NCI-H146 treated with DMSO at 0.1 percent for 48 hours (cell line): ENCODE results near the gene NRG3.

Source experiments
- DNase-seq: peaks from one replicate; lab custom pipeline; 2025; ENCODE audit not compliant: unreplicated experiment; lab: John Stamatoyannopoulos, UW

Gene NRG3

GRCh38 chr10:82208726-82209125 lies 333.7 kb downstream of the NRG3 start:
- DNase-seq, result no peak

GRCh38 chr10:82210331-82210730 lies 335.3 kb downstream of the NRG3 start:
- no peak for DNase-seq

DNA sequence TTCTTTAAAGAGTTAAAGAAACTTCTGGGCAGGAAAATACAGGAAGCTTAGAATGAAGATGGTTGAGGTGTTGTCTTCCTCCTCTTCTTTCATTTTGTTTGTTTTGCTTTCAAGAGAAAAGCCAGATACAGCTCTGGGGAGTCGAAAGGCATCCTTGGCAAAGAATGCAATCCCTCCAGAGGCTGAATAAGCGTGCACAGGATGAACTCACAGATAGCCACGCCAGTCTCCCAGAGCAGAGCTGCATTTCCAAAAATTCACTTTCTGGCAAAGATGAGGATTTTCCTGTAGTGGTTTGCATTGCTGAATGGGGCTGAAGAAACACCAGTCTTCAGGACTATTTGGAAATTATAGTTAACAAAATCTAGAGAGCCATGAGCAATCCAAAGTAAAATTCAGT lies 336.4 kb downstream of the NRG3 start:
- no peak for DNase-seq

- DNase-seq, result no peak
These were observed 337.8 kb downstream of the NRG3 start for GRCh38 chr10:82212753-82213152.

GRCh38 chr10:82213784-82214183 lies 338.8 kb downstream of the NRG3 start:
- no peak for DNase-seq

DNA sequence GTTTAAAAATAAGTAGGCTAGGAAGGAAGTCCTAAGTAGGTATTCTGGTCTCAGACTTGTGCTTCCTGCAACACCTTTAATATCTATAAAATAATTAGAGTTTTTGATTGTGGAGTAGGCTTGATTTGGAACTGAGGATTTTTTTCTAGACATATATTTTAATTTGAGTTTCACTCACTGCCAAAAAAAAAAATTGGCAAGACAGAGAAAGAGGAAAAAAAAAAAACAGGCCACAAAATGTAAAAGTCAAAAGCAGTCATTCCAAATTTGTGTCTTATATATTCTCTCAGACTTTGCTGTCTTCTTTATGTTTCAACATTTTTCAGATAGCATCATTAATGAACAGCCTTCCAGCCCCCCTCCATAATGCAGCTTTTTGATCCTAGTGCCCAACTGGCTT lies 346.1 kb downstream of the NRG3 start:
- no peak for DNase-seq

DNA sequence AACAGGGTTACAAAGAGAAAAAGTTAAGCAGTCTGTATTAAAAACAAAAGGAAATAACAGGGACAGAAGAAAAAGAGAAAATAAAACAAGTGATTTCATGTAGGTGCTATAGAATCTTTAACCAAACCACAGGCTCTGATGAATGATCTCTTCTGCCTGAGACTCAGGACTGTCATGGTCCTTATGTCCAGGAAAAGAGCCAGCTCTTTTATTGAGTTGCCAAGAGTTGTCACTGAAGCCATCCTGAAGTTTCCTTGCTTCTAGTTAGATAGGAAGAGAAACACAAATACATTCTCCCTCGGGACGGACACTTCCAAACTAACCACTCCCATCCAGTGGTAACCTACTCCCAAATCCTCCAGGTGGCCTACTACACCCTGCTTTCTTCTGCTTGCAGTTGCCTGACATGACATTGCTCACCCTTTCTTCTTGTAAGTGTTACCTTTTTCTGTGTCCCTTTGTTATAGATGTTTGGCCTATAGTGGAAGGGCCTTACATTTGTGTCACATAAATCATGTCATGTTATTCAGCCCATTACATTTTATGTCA lies 346.7 kb downstream of the NRG3 start:
- no peak for DNase-seq

- DNase-seq, result no peak
These were observed 353.7 kb downstream of the NRG3 start for GRCh38 chr10:82228701-82229100.

- DNase-seq, result no peak
These were observed 359.2 kb downstream of the NRG3 start for GRCh38 chr10:82234173-82234572.

GRCh38 chr10:82236084-82236731 lies 361.2 kb downstream of the NRG3 start:
- no peak for DNase-seq

DNA sequence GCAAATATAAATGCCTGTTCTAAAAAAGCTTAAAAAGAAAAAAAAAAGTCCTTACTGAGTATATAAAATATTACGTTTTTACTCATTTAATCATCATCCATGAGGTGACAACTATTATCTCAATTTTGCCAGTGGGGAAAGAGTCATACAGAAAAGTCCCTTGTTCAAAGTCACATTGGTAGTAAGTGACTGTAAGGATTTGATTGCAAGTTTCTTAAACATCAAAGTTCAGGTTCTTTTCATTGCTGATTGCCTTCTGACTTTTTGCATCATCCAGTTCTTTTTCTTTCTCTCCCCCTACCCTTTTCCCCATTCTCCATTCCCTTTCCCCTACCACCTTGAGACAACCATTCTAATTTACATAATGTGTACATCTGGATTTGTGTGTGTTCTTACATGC lies 363.3 kb downstream of the NRG3 start:
- no peak for DNase-seq

DNA sequence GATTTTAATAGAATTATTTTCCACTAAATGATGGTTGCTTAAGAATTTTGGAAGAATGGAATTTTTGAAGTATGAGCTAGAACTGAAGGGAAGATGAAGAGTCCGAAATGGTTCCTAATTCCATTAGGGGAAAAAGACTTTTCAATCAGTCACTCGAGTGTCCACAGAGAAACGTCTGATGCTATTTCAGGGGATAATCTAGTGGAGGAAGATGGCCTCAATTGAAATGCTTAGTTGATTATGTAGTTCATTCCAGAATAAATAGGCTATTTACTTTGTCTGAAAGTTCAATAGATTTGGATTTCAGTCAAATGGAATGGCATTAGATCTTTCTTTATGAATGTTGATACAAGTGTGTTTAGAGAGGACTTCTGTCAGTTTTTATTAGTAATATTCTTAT lies 365.4 kb downstream of the NRG3 start:
- DNase-seq, result no peak

- no peak for DNase-seq
These were observed 367.8 kb downstream of the NRG3 start for GRCh38 chr10:82242778-82243177.

DNA sequence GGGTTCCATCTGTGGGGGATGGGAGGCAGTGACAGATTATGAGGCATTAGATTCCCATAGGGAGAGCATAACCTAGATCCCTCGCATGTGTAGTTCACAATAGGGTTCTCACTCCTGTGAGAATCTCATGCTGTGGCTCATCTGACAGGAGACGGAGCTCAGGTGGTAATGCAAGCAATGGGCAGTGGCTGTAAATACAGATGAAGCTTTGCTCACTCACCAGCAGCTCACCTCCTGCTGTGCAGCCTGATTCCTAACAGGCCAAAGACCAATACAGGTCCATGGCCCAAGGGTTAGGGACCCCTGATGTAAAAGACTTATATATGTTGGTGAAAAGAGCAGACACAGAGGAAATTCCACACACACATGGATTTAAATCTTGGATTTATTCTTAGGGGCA lies 370.2 kb downstream of the NRG3 start:
- DNase-seq, result no peak

- DNase-seq, result no peak
These were observed 371.0 kb downstream of the NRG3 start for GRCh38 chr10:82245906-82246560.

GRCh38 chr10:82249141-82249540 lies 374.1 kb downstream of the NRG3 start:
- no peak for DNase-seq

DNA sequence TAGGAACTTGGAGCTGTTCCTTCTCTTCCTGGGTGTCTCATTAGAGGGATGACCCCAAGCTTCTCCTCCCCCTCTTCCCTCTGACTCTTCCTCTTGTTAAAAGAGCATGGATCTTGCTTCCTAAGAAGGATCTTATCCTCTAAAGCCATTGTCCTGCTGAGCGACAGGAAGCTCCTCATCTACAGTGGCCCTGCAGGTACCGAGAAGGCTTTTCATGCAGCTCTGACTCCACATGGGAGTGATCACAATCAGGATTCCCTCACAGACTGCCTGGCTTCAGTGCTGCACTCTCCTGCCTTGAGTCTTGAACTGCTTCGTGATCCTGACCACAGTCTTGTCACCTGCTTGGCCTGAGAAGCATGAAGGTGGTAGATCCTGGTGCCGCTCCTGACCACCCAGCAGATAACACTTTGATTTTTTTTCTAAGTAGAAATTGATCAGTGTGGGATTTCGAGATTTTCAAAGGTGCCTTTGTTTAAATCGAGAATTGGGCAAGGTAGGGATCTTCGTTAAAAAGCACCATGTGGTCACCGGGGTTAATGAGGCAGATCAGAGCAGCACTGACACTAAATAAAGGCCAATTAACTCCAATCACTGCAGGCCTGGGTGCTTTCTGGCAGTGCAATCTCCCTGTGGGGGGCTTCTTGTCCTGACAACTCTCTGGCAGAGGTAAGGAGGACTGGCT lies 376.4 kb downstream of the NRG3 start:
- no peak for DNase-seq

DNA sequence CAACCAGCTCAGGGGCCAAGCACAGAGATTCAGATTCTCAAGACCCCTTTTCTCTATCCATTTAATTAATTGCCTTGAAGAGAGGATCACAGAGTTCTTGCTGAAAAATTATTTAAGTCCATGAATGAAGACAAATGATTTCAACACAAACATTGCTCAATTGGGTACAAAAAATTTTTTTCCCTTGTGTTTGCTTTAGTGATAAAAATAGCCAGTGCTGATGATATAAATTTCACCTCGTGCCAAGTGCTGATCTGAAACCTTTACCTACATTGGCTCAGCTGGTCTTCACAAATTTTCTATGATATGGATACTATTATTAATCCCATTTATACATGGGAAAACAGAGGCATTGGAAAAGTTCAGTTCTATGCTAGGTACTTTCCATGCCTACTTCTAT lies 377.1 kb downstream of the NRG3 start:
- no peak for DNase-seq

GRCh38 chr10:82254237-82254636 lies 379.2 kb downstream of the NRG3 start:
- no peak for DNase-seq

- no peak for DNase-seq
These were observed 381.3 kb downstream of the NRG3 start for GRCh38 chr10:82256275-82256674.

- DNase-seq, result no peak
These were observed 391.4 kb downstream of the NRG3 start for GRCh38 chr10:82266438-82266837.

GRCh38 chr10:82267014-82267413 lies 392.0 kb downstream of the NRG3 start:
- no peak for DNase-seq
